GM23338 (cell line): ENCODE data around the gene DDX23.

ENCODE experiments used
- CREB1 ChIP-seq: fragments of 250-450 bp; sonication (Bioruptor Pico); IDR thresholded peaks from 2 replicates; pipeline ENCODE4 v1.5.0; 2020; ENCODE audit warnings: low read depth, mild to moderate bottlenecking, moderate library complexity
- CTCF ChIP-seq, 2 experiments: fragments of 200-600 bp in 1 of 2; sonication (generic) in 1 of 2; conservative IDR thresholded peaks; 2 replicates each; pipeline versions ENCODE4 v1.5.1 to v1.6.1; 2016 to 2017; ENCODE audit warnings: antibody characterized with exemption in 2 of 2, low read depth in 2 of 2, mild to moderate bottlenecking in 2 of 2, moderate library complexity in 1 of 2
- EZH2 ChIP-seq: fragments of 200-600 bp; sonication (generic); IDR thresholded peaks from one replicate; pipeline ENCODE4 v1.8.0; 2017; ENCODE audit warnings: antibody characterized with exemption, mild to moderate bottlenecking, low read depth; ENCODE audit not compliant: unreplicated experiment
- EZH2phosphoT487 ChIP-seq: fragments of 200-600 bp; sonication (generic); IDR thresholded peaks from one replicate; pipeline ENCODE4 v1.8.1; 2018; ENCODE audit warnings: antibody characterized with exemption; ENCODE audit not compliant: unreplicated experiment
- JUNB ChIP-seq: IDR thresholded peaks from one replicate; pipeline ENCODE4 v1.6.1; 2016; ENCODE audit warnings: antibody characterized with exemption; ENCODE audit not compliant: unreplicated experiment
- POLR2AphosphoS5 ChIP-seq: IDR thresholded peaks from 2 replicates; pipeline ENCODE4 v1.6.1; 2016; ENCODE audit warnings: antibody characterized with exemption, low read depth
- STAT1 ChIP-seq: IDR thresholded peaks from one replicate; pipeline ENCODE4 v1.6.1; 2016; ENCODE audit warnings: antibody characterized with exemption; ENCODE audit not compliant: unreplicated experiment
- ZNF331 ChIP-seq: fragments of 250-450 bp; sonication (Bioruptor Pico); IDR thresholded peaks from 2 replicates; pipeline ENCODE4 v1.5.0; 2020; ENCODE audit warnings: low read depth, mild to moderate bottlenecking, moderate library complexity
- TF ChIP-seq, protein P1 (sequence below): IDR thresholded peaks from one replicate; pipeline ENCODE4 v1.6.1; 2018; ENCODE audit warnings: antibody characterized with exemption; ENCODE audit not compliant: unreplicated experiment
- TF ChIP-seq, protein P2 (sequence below): fragments of 250-450 bp; sonication (Bioruptor Pico); IDR thresholded peaks from 2 replicates; pipeline ENCODE4 v1.5.0; 2020; ENCODE audit warnings: mild to moderate bottlenecking, moderate library complexity

GRCh38 chr12:48823281-48823680, 28.7 kb downstream of the DDX23 start:
- no peak for TF ChIP-seq CTCF (conservative IDR thresholded peaks at IDR 0.05; ENCODE audit: low read depth in 2 of 2)
- no peak for TF ChIP-seq POLR2AphosphoS5
- no peak for TF ChIP-seq JUNB
- no peak for TF ChIP-seq EZH2
- no peak for TF ChIP-seq EZH2phosphoT487
- no peak for TF ChIP-seq CREB1 (CRISPR knock-in tag)
- TF ChIP-seq, protein P1, sequence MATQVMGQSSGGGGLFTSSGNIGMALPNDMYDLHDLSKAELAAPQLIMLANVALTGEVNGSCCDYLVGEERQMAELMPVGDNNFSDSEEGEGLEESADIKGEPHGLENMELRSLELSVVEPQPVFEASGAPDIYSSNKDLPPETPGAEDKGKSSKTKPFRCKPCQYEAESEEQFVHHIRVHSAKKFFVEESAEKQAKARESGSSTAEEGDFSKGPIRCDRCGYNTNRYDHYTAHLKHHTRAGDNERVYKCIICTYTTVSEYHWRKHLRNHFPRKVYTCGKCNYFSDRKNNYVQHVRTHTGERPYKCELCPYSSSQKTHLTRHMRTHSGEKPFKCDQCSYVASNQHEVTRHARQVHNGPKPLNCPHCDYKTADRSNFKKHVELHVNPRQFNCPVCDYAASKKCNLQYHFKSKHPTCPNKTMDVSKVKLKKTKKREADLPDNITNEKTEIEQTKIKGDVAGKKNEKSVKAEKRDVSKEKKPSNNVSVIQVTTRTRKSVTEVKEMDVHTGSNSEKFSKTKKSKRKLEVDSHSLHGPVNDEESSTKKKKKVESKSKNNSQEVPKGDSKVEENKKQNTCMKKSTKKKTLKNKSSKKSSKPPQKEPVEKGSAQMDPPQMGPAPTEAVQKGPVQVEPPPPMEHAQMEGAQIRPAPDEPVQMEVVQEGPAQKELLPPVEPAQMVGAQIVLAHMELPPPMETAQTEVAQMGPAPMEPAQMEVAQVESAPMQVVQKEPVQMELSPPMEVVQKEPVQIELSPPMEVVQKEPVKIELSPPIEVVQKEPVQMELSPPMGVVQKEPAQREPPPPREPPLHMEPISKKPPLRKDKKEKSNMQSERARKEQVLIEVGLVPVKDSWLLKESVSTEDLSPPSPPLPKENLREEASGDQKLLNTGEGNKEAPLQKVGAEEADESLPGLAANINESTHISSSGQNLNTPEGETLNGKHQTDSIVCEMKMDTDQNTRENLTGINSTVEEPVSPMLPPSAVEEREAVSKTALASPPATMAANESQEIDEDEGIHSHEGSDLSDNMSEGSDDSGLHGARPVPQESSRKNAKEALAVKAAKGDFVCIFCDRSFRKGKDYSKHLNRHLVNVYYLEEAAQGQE = no peak
- no peak for TF ChIP-seq ZNF331 (CRISPR knock-in tag)
- no peak for TF ChIP-seq STAT1
- TF ChIP-seq, protein P2, sequence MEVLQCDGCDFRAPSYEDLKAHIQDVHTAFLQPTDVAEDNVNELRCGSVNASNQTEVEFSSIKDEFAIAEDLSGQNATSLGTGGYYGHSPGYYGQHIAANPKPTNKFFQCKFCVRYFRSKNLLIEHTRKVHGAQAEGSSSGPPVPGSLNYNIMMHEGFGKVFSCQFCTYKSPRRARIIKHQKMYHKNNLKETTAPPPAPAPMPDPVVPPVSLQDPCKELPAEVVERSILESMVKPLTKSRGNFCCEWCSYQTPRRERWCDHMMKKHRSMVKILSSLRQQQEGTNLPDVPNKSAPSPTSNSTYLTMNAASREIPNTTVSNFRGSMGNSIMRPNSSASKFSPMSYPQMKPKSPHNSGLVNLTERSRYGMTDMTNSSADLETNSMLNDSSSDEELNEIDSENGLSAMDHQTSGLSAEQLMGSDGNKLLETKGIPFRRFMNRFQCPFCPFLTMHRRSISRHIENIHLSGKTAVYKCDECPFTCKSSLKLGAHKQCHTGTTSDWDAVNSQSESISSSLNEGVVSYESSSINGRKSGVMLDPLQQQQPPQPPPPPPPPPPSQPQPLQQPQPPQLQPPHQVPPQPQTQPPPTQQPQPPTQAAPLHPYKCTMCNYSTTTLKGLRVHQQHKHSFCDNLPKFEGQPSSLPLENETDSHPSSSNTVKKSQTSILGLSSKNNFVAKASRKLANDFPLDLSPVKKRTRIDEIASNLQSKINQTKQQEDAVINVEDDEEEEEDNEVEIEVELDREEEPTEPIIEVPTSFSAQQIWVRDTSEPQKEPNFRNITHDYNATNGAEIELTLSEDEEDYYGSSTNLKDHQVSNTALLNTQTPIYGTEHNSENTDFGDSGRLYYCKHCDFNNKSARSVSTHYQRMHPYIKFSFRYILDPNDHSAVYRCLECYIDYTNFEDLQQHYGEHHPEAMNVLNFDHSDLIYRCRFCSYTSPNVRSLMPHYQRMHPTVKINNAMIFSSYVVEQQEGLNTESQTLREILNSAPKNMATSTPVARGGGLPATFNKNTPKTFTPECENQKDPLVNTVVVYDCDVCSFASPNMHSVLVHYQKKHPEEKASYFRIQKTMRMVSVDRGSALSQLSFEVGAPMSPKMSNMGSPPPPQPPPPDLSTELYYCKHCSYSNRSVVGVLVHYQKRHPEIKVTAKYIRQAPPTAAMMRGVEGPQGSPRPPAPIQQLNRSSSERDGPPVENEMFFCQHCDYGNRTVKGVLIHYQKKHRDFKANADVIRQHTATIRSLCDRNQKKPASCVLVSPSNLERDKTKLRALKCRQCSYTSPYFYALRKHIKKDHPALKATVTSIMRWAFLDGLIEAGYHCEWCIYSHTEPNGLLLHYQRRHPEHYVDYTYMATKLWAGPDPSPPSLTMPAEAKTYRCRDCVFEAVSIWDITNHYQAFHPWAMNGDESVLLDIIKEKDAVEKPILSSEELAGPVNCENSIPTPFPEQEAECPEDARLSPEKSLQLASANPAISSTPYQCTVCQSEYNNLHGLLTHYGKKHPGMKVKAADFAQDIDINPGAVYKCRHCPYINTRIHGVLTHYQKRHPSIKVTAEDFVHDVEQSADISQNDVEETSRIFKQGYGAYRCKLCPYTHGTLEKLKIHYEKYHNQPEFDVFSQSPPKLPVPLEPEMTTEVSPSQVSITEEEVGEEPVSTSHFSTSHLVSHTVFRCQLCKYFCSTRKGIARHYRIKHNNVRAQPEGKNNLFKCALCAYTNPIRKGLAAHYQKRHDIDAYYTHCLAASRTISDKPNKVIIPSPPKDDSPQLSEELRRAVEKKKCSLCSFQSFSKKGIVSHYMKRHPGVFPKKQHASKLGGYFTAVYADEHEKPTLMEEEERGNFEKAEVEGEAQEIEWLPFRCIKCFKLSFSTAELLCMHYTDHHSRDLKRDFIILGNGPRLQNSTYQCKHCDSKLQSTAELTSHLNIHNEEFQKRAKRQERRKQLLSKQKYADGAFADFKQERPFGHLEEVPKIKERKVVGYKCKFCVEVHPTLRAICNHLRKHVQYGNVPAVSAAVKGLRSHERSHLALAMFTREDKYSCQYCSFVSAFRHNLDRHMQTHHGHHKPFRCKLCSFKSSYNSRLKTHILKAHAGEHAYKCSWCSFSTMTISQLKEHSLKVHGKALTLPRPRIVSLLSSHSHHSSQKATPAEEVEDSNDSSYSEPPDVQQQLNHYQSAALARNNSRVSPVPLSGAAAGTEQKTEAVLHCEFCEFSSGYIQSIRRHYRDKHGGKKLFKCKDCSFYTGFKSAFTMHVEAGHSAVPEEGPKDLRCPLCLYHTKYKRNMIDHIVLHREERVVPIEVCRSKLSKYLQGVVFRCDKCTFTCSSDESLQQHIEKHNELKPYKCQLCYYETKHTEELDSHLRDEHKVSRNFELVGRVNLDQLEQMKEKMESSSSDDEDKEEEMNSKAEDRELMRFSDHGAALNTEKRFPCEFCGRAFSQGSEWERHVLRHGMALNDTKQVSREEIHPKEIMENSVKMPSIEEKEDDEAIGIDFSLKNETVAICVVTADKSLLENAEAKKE = no peak
